DMS153 treated with DMSO at 0.1 percent for 48 hours (cell line): Measurements from ENCODE around the gene CD59.
"Not testable (repeated sequence)": the region's sequence is repeated elsewhere in the genome, so short reads cannot be mapped to it uniquely, and the experiment has no call there.

Experiments used
- DNase-seq: peaks from one replicate; lab custom pipeline; 2025; ENCODE audit not compliant: unreplicated experiment; lab: John Stamatoyannopoulos, UW

CD59 gene

GRCh38 chr11:33713856-33714398 is 22.3 kb downstream of the CD59 start:
- no peak for DNase-seq

GRCh38 chr11:33713151-33713855 is 22.9 kb downstream of the CD59 start:
- no peak for DNase-seq

- no peak for DNase-seq
Measured at GRCh38 chr11:33712436-33712835, 23.8 kb downstream of the CD59 start.

GRCh38 chr11:33709466-33709865 is 26.8 kb downstream of the CD59 start:
- DNase-seq, result no peak

- no peak for DNase-seq
Measured at GRCh38 chr11:33708985-33709384, 27.2 kb downstream of the CD59 start.

GRCh38 chr11:33707831-33708230 is 28.4 kb downstream of the CD59 start:
- not testable (repeated sequence) for DNase-seq

- no peak for DNase-seq
Measured at GRCh38 chr11:33706966-33707365, 29.3 kb downstream of the CD59 start.

GRCh38 chr11:33706546-33706945 is 29.7 kb downstream of the CD59 start:
- no peak for DNase-seq

- DNase-seq, result no peak
Measured at GRCh38 chr11:33704240-33705002, 31.8 kb downstream of the CD59 start.

GRCh38 chr11:33703788-33704187 is 32.4 kb downstream of the CD59 start:
- no peak for DNase-seq

GRCh38 chr11:33703234-33703633 is 33.0 kb downstream of the CD59 start:
- DNase-seq, result no peak

- no peak for DNase-seq
Measured at GRCh38 chr11:33701302-33702230, 34.7 kb downstream of the CD59 start.

GRCh38 chr11:33700502-33701271 is 35.5 kb downstream of the CD59 start, which contains the start of gene C11orf91:
C11orf91 (minus strand) TSS chr11:33700826; CDS start chr11:33700740, 86 bp downstream.
- DNase-seq, result peak; percentile 88

GRCh38 chr11:33700063-33700501 is 36.1 kb downstream of the CD59 start:
- no peak for DNase-seq

- no peak for DNase-seq
Measured at GRCh38 chr11:33699515-33700062, 36.6 kb downstream of the CD59 start.

- DNase-seq, result no peak
Measured at GRCh38 chr11:33698921-33699320, 37.3 kb downstream of the CD59 start.

GRCh38 chr11:33697997-33698396 is 38.2 kb downstream of the CD59 start:
- no peak for DNase-seq

GRCh38 chr11:33696931-33697638 is 39.1 kb downstream of the CD59 start:
- DNase-seq, result no peak

- no peak for DNase-seq
Measured at GRCh38 chr11:33696411-33696810, 39.8 kb downstream of the CD59 start.
